GM23338 (cell line): ENCODE results near the gene MYO5C. TPM values are rescaled to one million over a fixed set of nuclear protein-coding genes. Genes with fewer than 3 reads are reported as not detected.

Experiments used
- ATAC-seq: fragments of 200-7000 bp; cut with Tn5 transposase; 3 replicates; pipeline ENCODE4 v1.9.1; 2020
- DNase-seq: peaks from one replicate; pipeline ENCODE4 v3.0.0-alpha.2; 2015; ENCODE audit warnings: low spot score
- H2AFZ ChIP-seq: fragments of 200-600 bp; sonication (generic); 2 replicates; pipeline ENCODE4 v1.8.0; 2016; ENCODE audit warnings: antibody characterized with exemption, mild to moderate bottlenecking, moderate library complexity
- H3F3A ChIP-seq: fragments of 200-600 bp; sonication (generic); replicated peaks from 2 replicates; pipeline ENCODE4 v1.8.0; 2017; ENCODE audit warnings: antibody characterized with exemption, mixed run types, low read depth
- H3K27ac ChIP-seq: fragments of 200-600 bp; sonication (generic); 2 replicates; pipeline ENCODE4 v1.6.1; 2016; ENCODE audit warnings: low read depth
- H3K27me3 ChIP-seq: fragments of 200-600 bp; sonication (generic); 2 replicates; pipeline ENCODE4 v1.8.0; 2016; ENCODE audit warnings: mild to moderate bottlenecking, mixed run types, moderate library complexity; ENCODE audit not compliant: insufficient read depth
- H3K36me3 ChIP-seq: fragments of 200-600 bp; sonication (generic); 2 replicates; pipeline ENCODE4 v1.8.0; 2016; ENCODE audit warnings: mild to moderate bottlenecking; ENCODE audit not compliant: insufficient read depth
- H3K4me1 ChIP-seq: fragments of 200-600 bp; sonication (generic); 2 replicates; pipeline ENCODE4 v1.8.0; 2016; ENCODE audit warnings: mild to moderate bottlenecking, moderate library complexity; ENCODE audit not compliant: insufficient read depth
- H3K4me2 ChIP-seq: fragments of 200-600 bp; sonication (generic); 2 replicates; pipeline ENCODE4 v1.7.1; 2017; ENCODE audit warnings: mixed run types
- H3K4me3 ChIP-seq: fragments of 200-600 bp; sonication (generic); 2 replicates; pipeline ENCODE4 v1.6.1; 2016; ENCODE audit warnings: mixed run types
- H3K79me2 ChIP-seq: fragments of 200-600 bp; sonication (generic); replicated peaks from 2 replicates; pipeline ENCODE4 v1.8.0; 2017; ENCODE audit warnings: mild to moderate bottlenecking; ENCODE audit not compliant: insufficient read depth
- H3K9me2 ChIP-seq: fragments of 200-600 bp; sonication (generic); 2 replicates; pipeline ENCODE4 v1.8.0; 2017; ENCODE audit not compliant: insufficient read depth
- H4K20me1 ChIP-seq: fragments of 200-600 bp; sonication (generic); replicated peaks from 2 replicates; pipeline ENCODE4 v1.8.0; 2017; ENCODE audit warnings: mild to moderate bottlenecking; ENCODE audit not compliant: insufficient read depth
- H3K27ac Mint-ChIP-seq: 2 replicates; pipeline ENCODE4 v1.8.0; 2020; ENCODE audit warnings: inconsistent platforms, mild to moderate bottlenecking, moderate library complexity, mixed read lengths
- H3K27me3 Mint-ChIP-seq: 3 replicates; pipeline ENCODE4 v1.8.0; 2022; ENCODE audit warnings: low read depth, mild to moderate bottlenecking, moderate library complexity, mixed read lengths, inconsistent platforms; ENCODE audit not compliant: insufficient read depth, poor library complexity
- H3K36me3 Mint-ChIP-seq: 3 replicates; pipeline ENCODE4 v1.8.0; 2021; ENCODE audit warnings: low read depth, mild to moderate bottlenecking, inconsistent platforms, moderate library complexity, mixed read lengths
- H3K4me1 Mint-ChIP-seq: 3 replicates; pipeline ENCODE4 v1.8.0; 2020; ENCODE audit warnings: mild to moderate bottlenecking, inconsistent platforms, mixed read lengths
- H3K4me3 Mint-ChIP-seq: 3 replicates; pipeline ENCODE4 v1.8.0; 2021; ENCODE audit warnings: moderate library complexity, mild to moderate bottlenecking, inconsistent platforms, mixed read lengths
- H3K9me3 Mint-ChIP-seq: 3 replicates; pipeline ENCODE4 v1.8.0; 2020; ENCODE audit warnings: moderate library complexity, mild to moderate bottlenecking, inconsistent platforms, mixed read lengths
- CREB1 ChIP-seq: fragments of 250-450 bp; sonication (Bioruptor Pico); IDR thresholded peaks from 2 replicates; pipeline ENCODE4 v1.5.0; 2020; ENCODE audit warnings: low read depth, mild to moderate bottlenecking, moderate library complexity
- CTCF ChIP-seq, 2 experiments: fragments of 200-600 bp in 1 of 2; sonication (generic) in 1 of 2; conservative IDR thresholded peaks; 2 replicates each; pipeline versions ENCODE4 v1.5.1 to v1.6.1; 2016 to 2017; ENCODE audit warnings: antibody characterized with exemption in 2 of 2, low read depth in 2 of 2, mild to moderate bottlenecking in 2 of 2, moderate library complexity in 1 of 2
- ETS1 ChIP-seq: IDR thresholded peaks from 2 replicates; pipeline ENCODE4 v1.6.1; 2016; ENCODE audit warnings: antibody characterized with exemption
- EZH2 ChIP-seq: fragments of 200-600 bp; sonication (generic); IDR thresholded peaks from one replicate; pipeline ENCODE4 v1.8.0; 2017; ENCODE audit warnings: antibody characterized with exemption, mild to moderate bottlenecking, low read depth; ENCODE audit not compliant: unreplicated experiment
- EZH2phosphoT487 ChIP-seq: fragments of 200-600 bp; sonication (generic); IDR thresholded peaks from one replicate; pipeline ENCODE4 v1.8.1; 2018; ENCODE audit warnings: antibody characterized with exemption; ENCODE audit not compliant: unreplicated experiment
- JUNB ChIP-seq: IDR thresholded peaks from one replicate; pipeline ENCODE4 v1.6.1; 2016; ENCODE audit warnings: antibody characterized with exemption; ENCODE audit not compliant: unreplicated experiment
- POLR2AphosphoS5 ChIP-seq: IDR thresholded peaks from 2 replicates; pipeline ENCODE4 v1.6.1; 2016; ENCODE audit warnings: antibody characterized with exemption, low read depth
- REST ChIP-seq: IDR thresholded peaks from one replicate; pipeline ENCODE4 v1.6.1; 2018; ENCODE audit warnings: antibody characterized with exemption; ENCODE audit not compliant: unreplicated experiment
- STAT1 ChIP-seq: IDR thresholded peaks from one replicate; pipeline ENCODE4 v1.6.1; 2016; ENCODE audit warnings: antibody characterized with exemption; ENCODE audit not compliant: unreplicated experiment
- ZNF114 ChIP-seq: fragments of 250-450 bp; sonication (Bioruptor Pico); IDR thresholded peaks from 2 replicates; pipeline ENCODE4 v1.5.0; 2020; ENCODE audit warnings: mild to moderate bottlenecking, moderate library complexity
- ZNF331 ChIP-seq: fragments of 250-450 bp; sonication (Bioruptor Pico); IDR thresholded peaks from 2 replicates; pipeline ENCODE4 v1.5.0; 2020; ENCODE audit warnings: low read depth, mild to moderate bottlenecking, moderate library complexity
- polyA plus RNA-seq: library from polyadenylated mRNA; unstranded; fragments of >200 nt; fragmentation: Nextera tagmentation; extraction: Ambion mirVana; gene quantifications from 2 replicates; pipeline ENCODE4 v1.2.1, GENCODE V29; 2016
- total RNA-seq: library from RNA; depleted of rRNA; stranded (reverse); fragments of >200 nt; shearing (Covaris generic); gene quantifications from 2 replicates; pipeline ENCODE4 v1.2.3, GENCODE V29; 2014

MYO5C gene
- total and polyA plus RNA-seq, 2 experiments from 2014 or later = 7.9 to 28.8 TPM

- TF ChIP-seq REST (no peak), ZNF114 (CRISPR knock-in tag) (no peak), CREB1 (no peak), EZH2 (no peak)
These were observed 66.7 kb downstream of the MYO5C start (continued) for GRCh38 chr15:52228921-52229320.

- H4K20me1 ChIP-seq = no peaks in the 10 kb centered on the region
- no peak overlapping the region for H3K4me2 ChIP-seq
- Mint-ChIP-seq H3K9me3 (no peaks in the 10 kb centered on the region), H3K27me3 (peaks cover 2% of the 10 kb centered on the region), H3K4me3 (no peak overlapping the region), H3K36me3 (peaks cover 38% of the 10 kb centered on the region), H3K4me1 (no peaks in the 10 kb centered on the region), H3K27ac (no peak overlapping the region)
- H3K9me2 ChIP-seq = no peaks in the 10 kb centered on the region
- H3F3A ChIP-seq = no peaks in the 10 kb centered on the region
- peaks cover 29% of the 10 kb centered on the region for H3K36me3 ChIP-seq
- DNase-seq (peak; percentile 92), ATAC-seq (peak; percentile 96)
- no peaks in the 10 kb centered on the region for H3K4me1 ChIP-seq
- no peaks in the 10 kb centered on the region for H3K27me3 ChIP-seq
- no peak overlapping the region for H3K4me3 ChIP-seq
- TF ChIP-seq EZH2phosphoT487 (no peak), CTCF (conservative IDR thresholded peaks at IDR 0.05; ENCODE audit: low read depth in 2 of 2) (peak; percentile 79 to 83)
- H3K79me2 ChIP-seq = no peaks in the 10 kb centered on the region
- H3K27ac ChIP-seq = no peak overlapping the region
- no peak overlapping the region for H2AFZ ChIP-seq
These were observed 68.1 kb downstream of the MYO5C start for GRCh38 chr15:52227456-52227855.

GRCh38 chr15:52225230-52225629 is 70.4 kb downstream of the MYO5C start:
- Histone ChIP-seq H2AFZ (no peak overlapping the region), H3F3A (no peaks in the 10 kb centered on the region), H3K4me3 (no peak overlapping the region), H3K4me2 (no peak overlapping the region), H3K9me2 (no peaks in the 10 kb centered on the region), H3K27ac (no peak overlapping the region), H3K27me3 (no peaks in the 10 kb centered on the region), H3K79me2 (no peaks in the 10 kb centered on the region), H3K4me1 (no peaks in the 10 kb centered on the region), H3K36me3 (peaks cover 40% of the 10 kb centered on the region), H4K20me1 (no peaks in the 10 kb centered on the region)
- DNase-seq (no peak), ATAC-seq (no peak)
- Mint-ChIP-seq H3K9me3 (no peaks in the 10 kb centered on the region), H3K27ac (no peak overlapping the region), H3K27me3 (peaks cover 4% of the 10 kb centered on the region), H3K36me3 (peaks cover 48% of the 10 kb centered on the region), H3K4me3 (no peak overlapping the region), H3K4me1 (no peaks in the 10 kb centered on the region)
- no peak for TF ChIP-seq JUNB
- TF ChIP-seq POLR2AphosphoS5 = no peak
- no peak for TF ChIP-seq CTCF (conservative IDR thresholded peaks at IDR 0.05; ENCODE audit: low read depth in 2 of 2)
- no peak for TF ChIP-seq CREB1
- no peak for TF ChIP-seq ZNF114 (CRISPR knock-in tag)
- no peak for TF ChIP-seq ETS1
- no peak for TF ChIP-seq ZNF331 (CRISPR knock-in tag)
- no peak for TF ChIP-seq STAT1
